ENCODE results near the gene SASH1. TPM values are rescaled to one million over a fixed set of nuclear protein-coding genes. Genes with fewer than 3 reads are reported as not detected.

The SASH1 gene
- total RNA-seq, 1 donor from 2014 or later = 10.2 TPM

DNA sequence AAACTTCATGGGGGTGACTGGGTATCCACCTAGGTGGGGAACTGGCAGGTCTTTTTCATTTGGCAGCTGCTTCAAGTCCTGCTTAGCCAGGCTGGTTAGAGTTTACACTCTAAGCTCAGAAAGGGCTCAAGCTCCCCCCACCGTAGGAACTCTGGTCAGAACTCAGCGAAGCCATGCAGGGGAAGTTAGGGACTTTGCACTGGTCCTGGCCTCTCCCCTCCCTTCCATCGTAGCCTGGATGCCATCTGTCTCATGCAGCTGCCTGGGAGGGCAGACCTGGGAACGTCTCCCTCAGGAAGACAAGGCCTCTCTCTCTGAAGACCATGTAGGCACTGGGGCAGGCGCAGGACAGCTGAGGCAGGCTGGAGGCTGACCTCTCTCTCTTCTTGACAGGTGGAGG is 220.4 kb downstream of the SASH1 start:
- TF ChIP-seq EZH2phosphoT487 (IDR thresholded peaks at IDR 0.05) (no peak), EZH2 (IDR thresholded peaks at IDR 0.05) (no peak)
- TF ChIP-seq, protein P1, sequence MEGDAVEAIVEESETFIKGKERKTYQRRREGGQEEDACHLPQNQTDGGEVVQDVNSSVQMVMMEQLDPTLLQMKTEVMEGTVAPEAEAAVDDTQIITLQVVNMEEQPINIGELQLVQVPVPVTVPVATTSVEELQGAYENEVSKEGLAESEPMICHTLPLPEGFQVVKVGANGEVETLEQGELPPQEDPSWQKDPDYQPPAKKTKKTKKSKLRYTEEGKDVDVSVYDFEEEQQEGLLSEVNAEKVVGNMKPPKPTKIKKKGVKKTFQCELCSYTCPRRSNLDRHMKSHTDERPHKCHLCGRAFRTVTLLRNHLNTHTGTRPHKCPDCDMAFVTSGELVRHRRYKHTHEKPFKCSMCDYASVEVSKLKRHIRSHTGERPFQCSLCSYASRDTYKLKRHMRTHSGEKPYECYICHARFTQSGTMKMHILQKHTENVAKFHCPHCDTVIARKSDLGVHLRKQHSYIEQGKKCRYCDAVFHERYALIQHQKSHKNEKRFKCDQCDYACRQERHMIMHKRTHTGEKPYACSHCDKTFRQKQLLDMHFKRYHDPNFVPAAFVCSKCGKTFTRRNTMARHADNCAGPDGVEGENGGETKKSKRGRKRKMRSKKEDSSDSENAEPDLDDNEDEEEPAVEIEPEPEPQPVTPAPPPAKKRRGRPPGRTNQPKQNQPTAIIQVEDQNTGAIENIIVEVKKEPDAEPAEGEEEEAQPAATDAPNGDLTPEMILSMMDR (IDR thresholded peaks at IDR 0.05) = no peak
- Mint-ChIP-seq H3K27me3 (ENCODE audit: insufficient read depth, low read depth) (peaks cover 8% of the 10 kb centered on the region), H3K4me3 (no peak overlapping the region)

DNA sequence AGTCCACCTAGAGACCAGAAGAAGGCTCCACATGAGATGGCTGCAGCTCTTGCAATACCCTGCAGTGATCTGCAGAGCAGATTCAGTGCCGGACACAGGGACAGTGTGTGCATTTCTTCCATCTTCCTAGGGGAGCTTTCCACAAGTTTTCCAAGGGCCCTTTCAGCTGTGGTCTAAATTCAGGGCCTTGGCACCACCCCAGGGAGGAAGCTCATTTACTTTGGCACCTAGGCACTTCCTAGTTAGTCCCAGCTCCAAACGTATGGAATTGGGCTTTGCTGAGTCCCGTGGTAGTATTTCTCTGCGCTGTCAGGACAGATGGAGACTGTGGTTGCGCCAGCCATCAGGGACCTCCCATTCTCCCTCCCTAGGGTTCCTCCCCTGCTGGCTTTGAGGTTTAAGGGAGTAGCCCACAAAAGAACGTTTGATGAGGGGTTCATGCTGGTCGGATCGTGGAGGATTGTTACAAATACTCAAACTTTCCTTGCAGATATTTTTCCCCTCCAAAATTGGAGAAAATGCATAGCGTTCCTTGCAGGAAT is 221.9 kb downstream of the SASH1 start:
- Histone ChIP-seq H2AFZ (replicated peaks) (no peak overlapping the region), H3K9me3 (ENCODE audit: low read depth) (no peaks in the 10 kb centered on the region), H3F3A (ENCODE audit: low read depth) (no peaks in the 10 kb centered on the region), H3K36me3 (no peaks in the 10 kb centered on the region), H3K4me3 (no peak overlapping the region), H3K27me3 (peaks cover 9% of the 10 kb centered on the region), H3K79me2 (ENCODE audit: low read depth) (no peaks in the 10 kb centered on the region), H4K20me1 (ENCODE audit: low read depth) (no peaks in the 10 kb centered on the region), H3K27ac (no peak overlapping the region), H3K9ac (no peak overlapping the region), H3K4me2 (no peak overlapping the region), H3K4me1 (peaks cover 4% of the 10 kb centered on the region)
- no peaks in the 10 kb centered on the region for H3K36me3 Mint-ChIP-seq
- peaks cover 5% of the 10 kb centered on the region for H3K4me1 Mint-ChIP-seq
- H3K27ac Mint-ChIP-seq = no peak overlapping the region
- H3K9me3 Mint-ChIP-seq = peaks cover 4% of the 10 kb centered on the region
- H3K27me3 Mint-ChIP-seq (ENCODE audit: insufficient read depth, low read depth) = peaks cover 4% of the 10 kb centered on the region
- TF ChIP-seq EZH2phosphoT487 (IDR thresholded peaks at IDR 0.05) (no peak), EZH2 (IDR thresholded peaks at IDR 0.05) (no peak)
- TF ChIP-seq, protein P1 (IDR thresholded peaks at IDR 0.05) = no peak
- peak overlapping the region; percentile 35 for H3K4me3 Mint-ChIP-seq
- no peak for DNase-seq (ENCODE audit: low spot score)

More for the DNA sequence above, 220.4 kb downstream of the SASH1 start:
- Histone ChIP-seq H3K79me2 (ENCODE audit: low read depth) (no peaks in the 10 kb centered on the region), H3K4me2 (no peak overlapping the region), H3F3A (ENCODE audit: low read depth) (no peaks in the 10 kb centered on the region), H3K27me3 (peaks cover 9% of the 10 kb centered on the region), H3K27ac (no peak overlapping the region), H2AFZ (replicated peaks) (no peak overlapping the region), H3K36me3 (no peaks in the 10 kb centered on the region), H3K9ac (no peak overlapping the region), H3K9me3 (ENCODE audit: low read depth) (no peaks in the 10 kb centered on the region), H3K4me3 (no peak overlapping the region), H3K4me1 (peaks cover 4% of the 10 kb centered on the region), H4K20me1 (ENCODE audit: low read depth) (no peaks in the 10 kb centered on the region)
- DNase-seq (ENCODE audit: low spot score) = no peak
- Mint-ChIP-seq H3K27ac (no peak overlapping the region), H3K4me1 (peaks cover 5% of the 10 kb centered on the region), H3K36me3 (no peaks in the 10 kb centered on the region), H3K9me3 (peaks cover 4% of the 10 kb centered on the region)

DNA sequence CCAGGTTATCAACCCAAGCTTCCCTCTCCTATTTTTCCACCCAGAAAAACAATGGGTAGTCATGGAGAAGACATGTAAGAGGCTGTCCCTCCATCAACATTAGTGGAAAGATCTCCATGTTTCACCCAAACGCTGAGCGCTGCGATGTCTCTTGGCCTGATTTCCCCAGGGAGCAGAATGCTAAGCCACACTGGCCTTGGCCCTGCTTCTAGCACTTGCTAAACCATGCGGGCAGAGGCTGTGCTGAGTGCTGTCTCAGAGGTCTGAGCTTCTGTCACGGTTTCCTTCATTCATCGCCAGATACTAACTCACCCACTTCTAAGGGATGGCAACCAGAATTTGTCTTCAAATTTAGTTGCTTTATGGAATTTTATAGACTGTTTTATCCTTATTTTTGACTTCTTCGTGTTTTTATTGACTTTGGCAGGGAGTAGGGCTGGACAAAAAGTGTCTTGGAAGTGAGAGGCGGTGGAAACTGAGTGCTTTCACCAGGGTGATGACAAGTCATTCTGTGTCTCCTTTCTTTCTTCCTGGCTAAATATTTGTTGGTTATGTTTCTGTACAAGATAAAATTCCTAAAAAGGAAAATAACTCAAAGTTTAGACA is 222.8 kb downstream of the SASH1 start:
- H3K4me1 Mint-ChIP-seq = peaks cover 2% of the 10 kb centered on the region
- no peaks in the 10 kb centered on the region for H3K36me3 Mint-ChIP-seq
- Histone ChIP-seq H3K27ac (no peak overlapping the region), H3K9ac (no peak overlapping the region), H3F3A (ENCODE audit: low read depth) (no peaks in the 10 kb centered on the region), H2AFZ (replicated peaks) (no peak overlapping the region), H3K36me3 (no peaks in the 10 kb centered on the region), H4K20me1 (ENCODE audit: low read depth) (no peaks in the 10 kb centered on the region), H3K4me1 (no peaks in the 10 kb centered on the region), H3K4me3 (no peak overlapping the region), H3K79me2 (ENCODE audit: low read depth) (no peaks in the 10 kb centered on the region), H3K9me3 (ENCODE audit: low read depth) (no peaks in the 10 kb centered on the region), H3K27me3 (peaks cover 5% of the 10 kb centered on the region), H3K4me2 (no peak overlapping the region)
- no peak for DNase-seq (ENCODE audit: low spot score)
- H3K4me3 Mint-ChIP-seq = no peak overlapping the region
- peaks cover 4% of the 10 kb centered on the region for H3K27me3 Mint-ChIP-seq (ENCODE audit: insufficient read depth, low read depth)
- no peak for TF ChIP-seq EZH2phosphoT487 (IDR thresholded peaks at IDR 0.05)
- TF ChIP-seq, protein P1 (IDR thresholded peaks at IDR 0.05) = no peak
- no peak for TF ChIP-seq EZH2 (IDR thresholded peaks at IDR 0.05)
- no peak overlapping the region for H3K27ac Mint-ChIP-seq
- peaks cover 4% of the 10 kb centered on the region for H3K9me3 Mint-ChIP-seq
